Occipital lobe (tissue), 2 donors: Measurements from ENCODE around the gene DGCR8. TPM values are rescaled to one million over a fixed set of nuclear protein-coding genes. Genes with fewer than 3 reads are reported as not detected.

Experiments
- DNase-seq: peaks from one replicate; lab custom pipeline; 2025; lab: John Stamatoyannopoulos, UW
- total RNA-seq: library from RNA; depleted of rRNA; stranded (reverse); fragments of >200 nt; gene quantifications from one replicate; pipeline ENCODE4 v1.2.3, GENCODE V29; 2014

Gene DGCR8
- total RNA-seq, 1 donor from 2014 or later, result 37.0 TPM

GRCh38 chr22:20089977-20090729 lies 10.1 kb downstream of the DGCR8 start:
- no peak for DNase-seq

GRCh38 chr22:20090730-20091240 lies 10.7 kb downstream of the DGCR8 start:
- DNase-seq, result no peak

- DNase-seq, result no peak
These were observed 11.8 kb downstream of the DGCR8 start for GRCh38 chr22:20091690-20092476.

GRCh38 chr22:20092477-20092854 lies 12.4 kb downstream of the DGCR8 start:
- DNase-seq, result no peak

- DNase-seq, result peak; percentile 44
These were observed 13.6 kb downstream of the DGCR8 start for GRCh38 chr22:20093418-20094196.

- no peak for DNase-seq
These were observed 14.3 kb downstream of the DGCR8 start for GRCh38 chr22:20094197-20094807.

GRCh38 chr22:20095521-20095920 lies 15.5 kb downstream of the DGCR8 start:
- no peak for DNase-seq

GRCh38 chr22:20096574-20097420 lies 16.8 kb downstream of the DGCR8 start:
- no peak for DNase-seq

GRCh38 chr22:20099099-20099711 lies 19.2 kb downstream of the DGCR8 start:
- no peak for DNase-seq

GRCh38 chr22:20101638-20102037 lies 21.6 kb downstream of the DGCR8 start:
- DNase-seq, result no peak

GRCh38 chr22:20102203-20102780 lies 22.3 kb downstream of the DGCR8 start:
- DNase-seq, result no peak

- no peak for DNase-seq
These were observed 25.6 kb downstream of the DGCR8 start for GRCh38 chr22:20105456-20106204.

GRCh38 chr22:20106205-20106848 lies 26.3 kb downstream of the DGCR8 start:
- no peak for DNase-seq

- DNase-seq, result no peak
These were observed 26.8 kb downstream of the DGCR8 start for GRCh38 chr22:20106849-20107237.

GRCh38 chr22:20107471-20107901 lies 27.4 kb downstream of the DGCR8 start:
- DNase-seq, result no peak

- no peak for DNase-seq
These were observed 28.1 kb downstream of the DGCR8 start for GRCh38 chr22:20107951-20108756.

GRCh38 chr22:20108757-20109230 lies 28.8 kb downstream of the DGCR8 start:
- DNase-seq, result no peak
